Kidney (tissue), 14 donors: ENCODE measurements around the gene CRABP2. TPM values are rescaled to one million over a fixed set of nuclear protein-coding genes. Genes with fewer than 3 reads are reported as not detected.
A peak's percentile ranks its signal among the peaks of the same experiment; 100 is the strongest.

Source experiments
- DNase-seq, 5 donors: peaks; one replicate each; pipeline ENCODE4 v3.0.0-alpha.2; 2013 to 2020
- FAIRE-seq: peaks from 2 replicates; lab custom pipeline; 2012; peaks lifted over from hg19 to GRCh38; lab: Jason Lieb, UNC
- H3K27ac ChIP-seq, 2 donors: one replicate each; pipeline ENCODE4 v1.7.0; 2013; ENCODE audit warnings: low read depth in 2 of 2, low read length in 2 of 2, inconsistent platforms in 1 of 2
- H3K27me3 ChIP-seq: one replicate; pipeline ENCODE4 v1.7.1; 2013; ENCODE audit warnings: low read length, inconsistent platforms; ENCODE audit not compliant: control insufficient read depth, insufficient read depth
- H3K36me3 ChIP-seq, 3 donors: one replicate each; pipeline versions ENCODE4 v1.7.0 to v1.7.1; 2013; ENCODE audit warnings: low read length in 3 of 3, control low read depth in 1 of 3, inconsistent platforms in 1 of 3; ENCODE audit not compliant: insufficient read depth in 3 of 3, control insufficient read depth in 2 of 3
- H3K4me1 ChIP-seq, 3 donors: one replicate each; pipeline versions ENCODE4 v1.7.0 to v1.7.1; 2013; ENCODE audit warnings: low read length in 3 of 3, inconsistent platforms in 1 of 3, low read depth in 1 of 3; ENCODE audit not compliant: control insufficient read depth in 2 of 3, insufficient read depth in 2 of 3
- H3K4me3 ChIP-seq, 3 donors: one replicate each; pipeline versions ENCODE4 v1.7.0 to v1.8.1; 2013; ENCODE audit warnings: low read length in 3 of 3, control low read depth in 1 of 3, inconsistent platforms in 1 of 3
- H3K9ac ChIP-seq, 3 donors: one replicate each; pipeline versions ENCODE4 v1.7.0 to v1.7.1; 2013; ENCODE audit warnings: low read length in 3 of 3, control low read depth in 1 of 3, inconsistent platforms in 1 of 3
- H3K9me3 ChIP-seq, 3 donors: one replicate each; pipeline versions ENCODE4 v1.7.0 to v1.7.1; 2013; ENCODE audit warnings: low read length in 3 of 3, control low read depth in 1 of 3, inconsistent platforms in 1 of 3; ENCODE audit not compliant: control insufficient read depth in 2 of 3, insufficient read depth in 1 of 3
- CTCF ChIP-seq: IDR thresholded peaks from 3 replicates; pipeline ENCODE4 v1.5.1; 2012; ENCODE audit warnings: mild to moderate bottlenecking, moderate library complexity, borderline replicate concordance; ENCODE audit not compliant: insufficient read depth; ENCODE audit errors: extremely low read depth
- intact Hi-C: fragments of 100-400 bp; cut with DNase I; formaldehyde crosslinking; loops from one replicate; pipeline ENCODE4 v1.11.1; 2022
- polyA plus RNA-seq: library from polyadenylated mRNA; stranded (reverse); fragments of 350-450 nt; fragmentation: Illumina TruSeq; extraction: RNeasy Lipid Tissue Mini Kit (QIAGEN cat#74804); gene quantifications from one replicate; pipeline ENCODE4 v1.2.3, GENCODE V29; 2014; ENCODE audit warnings: low read depth, low replicate concordance; ENCODE audit not compliant: insufficient read depth
- total RNA-seq: library from RNA; stranded (reverse); fragmentation: NEBNext Ultra II Directional; extraction: Animal tissue kit (Norgen Biotek cat#: 25700); gene quantifications from one replicate; pipeline ENCODE4 v1.2.1, GENCODE V29; 2021
- donor health status: control.
- donor health status: control.
- donor health status: control.
- donor health status: control.
- donor health status: control.
- donor health status: DM: yes; HTN: yes; CAD: no.
- donor health status: Normal renal cell carcinoma (clear cell type).

Gene CRABP2
- total and polyA plus RNA-seq, 2 donors from 2014 or later, result 15.2 to 21.6 TPM

DNA sequence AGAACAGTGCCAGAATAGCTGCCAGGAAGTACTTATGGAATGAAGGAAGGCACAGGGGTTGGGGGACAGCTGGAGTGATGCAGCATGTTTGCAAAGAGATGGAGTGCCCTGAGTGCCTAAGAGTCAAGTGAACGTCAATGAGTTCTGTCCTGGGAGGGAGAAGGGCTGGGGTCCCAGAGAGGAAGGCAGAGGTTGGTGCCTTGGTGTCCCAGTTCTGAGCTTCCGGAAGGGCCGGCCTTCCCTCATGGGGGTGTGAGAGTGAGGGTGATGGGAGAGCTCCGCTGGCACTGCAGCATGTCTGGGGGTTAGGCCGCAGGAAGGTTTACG, 45.8 kb downstream of the CRABP2 start:
- TF ChIP-seq CTCF, result no peak
- intact Hi-C loops, result no loop called here
- Histone ChIP-seq H3K9me3 (no peaks in the 10 kb centered on the region), H3K27me3 (peaks cover 16% of the 10 kb centered on the region), H3K4me3 (no peak overlapping the region), H3K4me1 (peaks cover 1 to 39% (median 30%) of the 10 kb centered on the region in 3 donors), H3K27ac (no peak overlapping the region), H3K9ac (peak overlapping the region in 1 of 3 donors; percentile 50), H3K36me3 (no peaks in the 10 kb centered on the region)
- DNase-seq (no peak), FAIRE-seq (no peak)

GRCh38 chr1:156658945-156659574, 46.3 kb downstream of the CRABP2 start:
- Histone ChIP-seq H3K9ac (peak overlapping the region in 1 of 3 donors; percentile 50), H3K4me1 (peaks cover 0 to 33% (median 25%) of the 10 kb centered on the region in 3 donors), H3K27me3 (peaks cover 18% of the 10 kb centered on the region), H3K9me3 (no peaks in the 10 kb centered on the region), H3K4me3 (no peak overlapping the region), H3K27ac (no peak overlapping the region), H3K36me3 (no peaks in the 10 kb centered on the region)
- FAIRE-seq (no peak), DNase-seq (peak in 2 of 5 donors; percentile 10 to 57)
- TF ChIP-seq CTCF, result no peak
- intact Hi-C loops, result no loop called here

DNA sequence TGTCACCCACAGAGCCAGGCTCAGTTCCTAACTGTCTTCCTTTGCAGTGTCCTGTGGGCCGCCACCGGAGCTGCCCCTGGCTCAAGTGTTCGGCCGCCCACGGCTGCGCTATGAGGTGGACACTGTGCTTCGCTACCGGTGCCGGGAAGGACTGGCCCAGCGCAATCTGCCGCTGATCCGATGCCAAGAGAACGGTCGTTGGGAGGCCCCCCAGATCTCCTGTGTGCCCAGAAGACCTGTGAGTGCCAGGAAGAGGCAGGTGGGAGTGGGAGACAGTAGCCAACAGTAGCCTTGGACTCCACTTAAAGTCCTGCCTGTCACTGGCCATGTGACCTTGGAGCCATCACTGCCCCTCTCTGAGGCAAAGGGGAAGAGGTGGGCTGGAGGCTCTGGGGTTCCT, 46.9 kb downstream of the CRABP2 start:
- H3K4me3 ChIP-seq, result no peak overlapping the region
- FAIRE-seq (no peak), DNase-seq (no peak)
- H3K27ac ChIP-seq, result no peak overlapping the region
- H3K36me3 ChIP-seq, result no peaks in the 10 kb centered on the region
- no peak overlapping the region for H3K9ac ChIP-seq
- no peak for TF ChIP-seq CTCF
- peaks cover 0 to 32% (median 21%) of the 10 kb centered on the region in 3 donors for H3K4me1 ChIP-seq
- intact Hi-C loops, result no loop called here
- H3K27me3 ChIP-seq, result peaks cover 23% of the 10 kb centered on the region
- no peaks in the 10 kb centered on the region for H3K9me3 ChIP-seq
